Hematopoietic multipotent progenitor cell treated with erythropoietin and hydrocortisone succinate and interleukin-3 and kit ligand, for 8 days (in vitro differentiated cells): ENCODE data around the gene FUT8.

ENCODE experiments used
- DNase-seq: peaks from one replicate; pipeline ENCODE4 v3.0.0-alpha.2; 2015

The FUT8 gene

DNA sequence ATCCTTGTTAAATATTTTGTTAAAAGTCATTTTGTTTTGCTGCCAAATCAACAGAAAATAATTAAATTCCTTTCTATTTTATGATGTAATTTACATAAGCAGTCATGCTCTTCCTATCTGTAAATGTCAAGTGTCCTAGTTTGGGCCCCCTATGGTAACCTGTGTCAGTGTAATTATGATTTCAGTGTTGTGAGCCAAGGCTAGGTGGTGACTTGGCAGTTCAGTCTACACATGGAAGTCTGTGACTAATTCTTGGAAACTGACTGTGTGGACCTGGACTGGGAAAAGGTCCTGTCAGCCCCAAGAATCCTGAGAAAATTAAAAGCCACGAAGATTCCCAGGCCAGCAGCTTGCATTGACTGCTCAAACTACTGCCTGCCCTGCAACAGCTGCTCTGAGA lies 371.0 kb downstream of the FUT8 start:
- DNase-seq = no peak

DNA sequence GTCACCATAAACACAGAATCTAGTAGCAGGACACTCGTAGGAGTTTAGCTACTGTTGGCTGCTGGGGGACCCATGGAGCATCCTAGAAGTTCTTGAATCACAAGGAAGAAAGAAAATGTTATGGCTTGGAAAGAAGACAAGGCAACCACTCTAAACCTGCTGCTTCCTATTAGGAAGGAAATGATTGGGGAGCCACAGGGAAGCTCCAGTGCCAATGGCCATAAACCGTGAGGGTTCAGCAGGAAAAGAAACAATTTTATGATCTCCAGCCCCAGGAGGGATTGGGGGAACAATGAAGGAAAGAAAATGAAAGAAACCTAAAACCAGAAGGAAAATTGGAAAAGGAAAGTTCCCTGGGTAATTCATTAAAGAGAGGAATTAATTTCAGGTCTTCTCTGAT lies 372.0 kb downstream of the FUT8 start:
- DNase-seq = no peak

DNA sequence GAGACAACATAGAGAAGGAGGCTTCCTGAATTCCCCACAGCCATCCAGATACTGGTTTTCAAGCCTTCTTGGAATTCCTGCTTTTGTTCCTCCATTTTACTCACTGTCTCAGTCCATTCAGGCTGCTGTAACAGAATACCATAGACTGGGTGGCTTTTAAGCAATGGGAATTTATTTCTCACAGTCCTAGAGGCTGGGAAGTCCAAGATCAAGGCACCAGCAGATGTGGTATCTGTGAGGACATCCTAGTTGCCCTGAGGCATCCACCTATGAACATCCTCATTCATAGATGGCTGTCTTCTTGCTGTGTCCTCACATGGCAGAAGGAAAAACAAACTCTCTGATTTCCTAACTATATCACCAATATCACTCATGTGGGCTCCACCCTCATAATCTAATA lies 374.9 kb downstream of the FUT8 start:
- no peak for DNase-seq

DNA sequence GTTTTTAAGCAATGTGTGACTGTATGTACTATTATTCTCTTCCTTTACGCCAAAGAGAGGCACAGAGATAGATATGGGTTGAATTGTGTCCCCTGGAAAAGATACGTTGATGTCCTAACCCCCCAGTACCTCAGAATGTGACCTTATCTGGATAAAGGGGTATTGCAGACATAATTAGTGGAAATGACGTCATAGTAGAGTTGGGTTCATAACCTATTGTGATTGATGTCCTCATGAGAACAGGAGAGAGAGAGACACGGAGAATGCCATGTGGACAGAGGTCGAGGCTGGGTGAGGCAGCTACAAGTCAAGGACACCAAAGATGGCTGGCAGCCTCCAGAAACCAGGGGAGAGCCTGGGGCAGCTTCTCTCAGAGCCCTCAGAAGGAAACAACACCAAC lies 376.3 kb downstream of the FUT8 start:
- no peak for DNase-seq

DNA sequence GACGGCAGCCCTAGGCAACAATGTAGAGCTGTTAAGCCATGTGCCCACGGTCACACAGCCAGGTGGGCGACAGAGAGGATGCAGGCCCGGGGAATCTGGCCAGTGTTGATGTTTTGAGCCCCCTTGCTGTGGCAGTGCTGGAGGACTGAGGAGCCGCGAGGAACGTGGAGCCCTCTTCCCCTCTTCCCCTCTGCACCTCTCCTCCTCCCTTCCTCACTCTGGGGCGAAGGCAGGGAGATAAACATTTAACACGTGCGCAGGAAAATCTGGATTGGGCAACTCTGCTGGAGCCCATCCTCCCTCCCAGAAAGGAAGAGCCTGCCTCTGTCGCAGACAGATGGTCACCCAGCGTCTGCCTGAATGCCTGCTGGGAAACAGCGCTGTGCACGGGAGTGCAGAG lies 376.8 kb downstream of the FUT8 start:
- DNase-seq = no peak

DNA sequence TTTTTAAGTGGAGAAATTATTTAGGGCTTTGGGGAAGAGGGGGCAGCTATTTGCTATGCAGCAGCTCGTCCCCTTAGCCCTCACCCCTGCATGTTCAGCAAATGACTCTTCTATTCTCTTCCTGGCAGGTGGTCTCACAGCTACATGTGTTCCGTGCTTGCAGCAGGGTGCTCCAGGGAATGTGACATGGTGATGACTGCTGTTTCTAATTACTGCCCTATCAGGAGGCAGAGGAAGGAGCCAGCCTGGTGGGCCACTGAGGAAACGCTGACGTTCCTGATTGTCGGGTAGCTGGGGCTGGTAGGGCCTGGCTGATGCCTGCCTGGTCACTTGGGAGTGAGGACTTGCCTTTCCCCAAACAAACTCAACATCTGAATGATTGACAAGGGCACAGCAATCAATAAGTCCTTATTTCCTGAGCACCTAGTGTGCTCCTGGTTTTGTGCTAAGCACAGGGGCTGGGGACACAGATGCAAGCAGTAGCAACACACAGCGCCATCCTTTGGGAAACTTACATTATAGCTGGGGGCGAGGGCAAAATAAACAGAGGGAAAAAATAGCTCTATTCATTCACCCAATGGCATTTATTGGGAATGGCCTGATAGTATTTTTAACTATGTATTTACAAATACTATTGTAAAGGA lies 377.8 kb downstream of the FUT8 start:
- no peak for DNase-seq

DNA sequence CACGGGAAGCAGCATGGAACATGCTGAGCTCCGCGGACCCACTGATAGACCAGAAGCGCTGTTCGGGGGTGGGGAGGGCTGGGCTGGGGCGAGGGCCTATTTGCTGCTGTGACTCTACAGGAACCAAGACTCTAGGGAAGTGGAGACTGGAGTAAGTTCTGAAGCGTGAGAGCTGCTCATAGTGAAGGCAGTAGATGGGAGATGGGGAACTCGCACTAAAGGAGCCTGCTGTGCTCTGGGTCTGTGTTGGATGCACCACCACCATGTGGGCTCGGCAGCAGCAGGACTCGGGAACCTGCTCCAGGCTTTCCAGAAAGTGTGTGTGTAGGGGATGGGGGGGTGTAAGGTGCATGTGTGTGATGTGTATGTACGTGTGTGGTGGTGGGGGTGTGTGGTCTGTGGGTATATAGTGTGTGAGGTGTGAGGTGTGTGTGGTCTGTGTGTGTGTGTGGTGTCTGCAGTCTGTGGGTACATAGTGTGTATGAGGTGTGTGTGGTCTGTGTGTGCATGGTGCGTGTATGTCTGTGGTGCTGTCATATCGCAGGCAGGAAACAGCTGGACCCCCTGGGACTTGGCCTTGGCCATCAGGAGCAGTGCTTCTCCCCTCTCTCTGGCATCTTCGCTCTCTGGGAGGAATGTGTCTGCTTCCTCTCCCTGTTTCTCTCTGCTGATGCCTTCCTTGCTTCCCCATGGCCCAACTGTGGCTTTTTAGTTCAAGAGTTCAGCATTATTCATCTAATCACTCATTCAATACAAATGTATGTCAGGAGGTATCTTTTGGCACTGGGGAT lies 378.9 kb downstream of the FUT8 start:
- no peak for DNase-seq

DNA sequence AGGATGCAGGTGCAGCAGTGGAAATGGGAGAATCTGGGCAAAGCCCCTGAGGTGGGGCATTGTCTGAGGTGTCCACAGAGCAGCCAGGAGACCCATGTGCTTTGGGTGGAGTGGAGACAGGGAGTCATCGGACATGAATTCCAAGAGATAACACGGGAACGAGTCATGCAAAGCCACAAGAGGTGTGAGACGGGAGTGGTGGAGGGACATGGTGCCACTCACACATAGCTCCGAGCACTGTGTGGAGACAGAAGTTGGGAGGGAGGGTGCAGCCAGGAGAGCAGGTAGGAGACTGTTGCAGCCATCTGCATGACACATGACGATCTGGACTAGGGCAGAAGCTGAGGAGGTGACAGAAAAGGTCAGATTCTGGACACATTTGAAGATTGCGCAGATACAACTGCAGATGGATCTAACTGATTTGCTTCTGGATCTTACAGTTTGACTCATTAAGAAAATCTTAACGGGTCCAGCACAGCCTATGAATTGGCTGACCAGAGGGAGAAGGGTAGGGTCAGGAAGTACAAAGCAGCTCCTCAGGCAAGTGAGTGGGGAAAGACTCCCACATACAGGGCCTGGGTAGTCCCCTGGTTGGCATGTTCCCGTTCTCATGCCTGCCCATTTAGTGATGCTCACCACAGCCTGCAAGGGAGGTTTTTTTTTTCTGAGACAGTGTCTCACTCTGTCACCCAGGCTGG lies 379.8 kb downstream of the FUT8 start:
- no peak for DNase-seq
